Caco-2 (cell line): ENCODE measurements around the gene DDX42. TPM values are rescaled to one million over a fixed set of nuclear protein-coding genes. Genes with fewer than 3 reads are reported as not detected.

Experiments
- BruUV-seq: library from RNA; stranded (reverse); fragments of 400-500 nt; replicated peaks from 2 replicates; lab custom pipeline; 2021; lab: Mats Ljungman, UMichigan
- CTCF ChIA-PET: fragments of 300-600 bp; sonication (Branson Sonifier 250); formaldehyde crosslinking; loops from one replicate; lab custom pipeline; 2022; ENCODE audit warnings: antibody characterized with exemption; lab: Charles Lee
- POLR2A ChIA-PET: fragments of 300-600 bp; sonication (Branson Sonifier 250); formaldehyde crosslinking; loops from one replicate; lab custom pipeline; 2022; ENCODE audit warnings: antibody characterized with exemption; lab: Charles Lee
- DNase-seq, 2 experiments: peaks; one replicate each; pipeline versions ENCODE4 v3.0.0 to v3.0.0-alpha.2; 2020 to 2022
- H3K27me3 ChIP-seq: replicated peaks from 2 replicates; pipeline ENCODE4 v1.6.0; 2011; ENCODE audit warnings: low read length; ENCODE audit not compliant: control insufficient read depth, insufficient read depth
- H3K36me3 ChIP-seq: 2 replicates; pipeline ENCODE4 v1.5.1; 2011; ENCODE audit warnings: low read length; ENCODE audit not compliant: control insufficient read depth, insufficient read depth
- H3K4me1 ChIP-seq: fragments of 250-450 bp; sonication (Bioruptor Pico); 2 replicates; pipeline ENCODE4 v1.5.1; 2020; ENCODE audit warnings: mild to moderate bottlenecking
- H3K4me3 ChIP-seq: 2 replicates; pipeline ENCODE4 v1.5.1; 2011; ENCODE audit warnings: low read depth, mild to moderate bottlenecking, control low read depth, low read length
- H3K9me3 ChIP-seq: fragments of 250-450 bp; sonication (Bioruptor Pico); 2 replicates; pipeline ENCODE4 v1.5.1; 2020; ENCODE audit warnings: mild to moderate bottlenecking, moderate library complexity
- H3K27ac Mint-ChIP-seq: one replicate; pipeline ENCODE4 v1.8.0; 2022; ENCODE audit warnings: mixed read lengths; ENCODE audit not compliant: unreplicated experiment
- H3K27me3 Mint-ChIP-seq: one replicate; pipeline ENCODE4 v1.8.0; 2022; ENCODE audit warnings: mixed read lengths; ENCODE audit not compliant: insufficient read depth, unreplicated experiment
- H3K36me3 Mint-ChIP-seq: one replicate; pipeline ENCODE4 v1.8.0; 2022; ENCODE audit warnings: mild to moderate bottlenecking, mixed read lengths; ENCODE audit not compliant: insufficient read depth, unreplicated experiment
- H3K4me1 Mint-ChIP-seq: one replicate; pipeline ENCODE4 v1.8.0; 2022; ENCODE audit warnings: low read depth, mixed read lengths; ENCODE audit not compliant: unreplicated experiment
- H3K4me3 Mint-ChIP-seq: one replicate; pipeline ENCODE4 v1.8.0; 2022; ENCODE audit warnings: mild to moderate bottlenecking, moderate library complexity, mixed read lengths; ENCODE audit not compliant: unreplicated experiment
- H3K9me3 Mint-ChIP-seq: one replicate; pipeline ENCODE4 v1.8.0; 2022; ENCODE audit warnings: mixed read lengths; ENCODE audit not compliant: unreplicated experiment
- CTCF ChIP-seq, 2 experiments: fragments of 200-600 bp in 1 of 2; IDR thresholded peaks; 1 replicate in 1 of 2; 2 replicates in 1 of 2; pipeline versions ENCODE4 v1.5.1 to v1.8.0; 2011 to 2022; ENCODE audit warnings: antibody characterized with exemption in 1 of 2, control low read depth in 1 of 2, inconsistent platforms in 1 of 2, low read depth in 1 of 2, low read length in 1 of 2, mild to moderate bottlenecking in 1 of 2, moderate library complexity in 1 of 2; ENCODE audit not compliant: insufficient read depth in 1 of 2, severe bottlenecking in 1 of 2, unreplicated experiment in 1 of 2
- intact Hi-C: fragments of 100-400 bp; cut with micrococcal nuclease; formaldehyde crosslinking; loops from one replicate; pipeline ENCODE4 v1.10.0; 2022; ENCODE audit not compliant: unreplicated experiment
- total RNA-seq: library from RNA; stranded (reverse); gene quantifications from 2 replicates; pipeline ENCODE4 v1.2.3, GENCODE V29; 2022

Gene DDX42
- total RNA-seq, 1 experiment from 2014 or later: 183 TPM

- H3K9me3 Mint-ChIP-seq: no peaks in the 10 kb centered on the region
- ChIA-PET CTCF (interaction anchor here (0.6 to 0.9 kb wide), 3 partner anchors 11 to 1215 kb away, joined by 3 to 4 read pairs (median 3); no protein-coding TSS in a partner anchor), POLR2A (no interaction called here)
- Histone ChIP-seq H3K4me1 (peaks cover 16% of the 10 kb centered on the region; the same call in 1 of the 2 replicates), H3K9me3 (no peaks in the 10 kb centered on the region), H3K36me3 (peaks cover 12% of the 10 kb centered on the region), H3K27me3 (no peaks in the 10 kb centered on the region), H3K4me3 (no peak overlapping the region)
- H3K4me3 Mint-ChIP-seq: no peak overlapping the region
- TF ChIP-seq CTCF (IDR thresholded peaks at IDR 0.05; ENCODE audit: insufficient read depth in 1 of 2, low read depth in 1 of 2, low read length in 1 of 2, severe bottlenecking in 1 of 2, unreplicated experiment in 1 of 2): no peak
- peaks cover 17% of the 10 kb centered on the region for H3K4me1 Mint-ChIP-seq
- peaks cover 97% of the 10 kb centered on the region for H3K36me3 Mint-ChIP-seq
- no TSS peak for BruUV-seq
- peak overlapping the region; percentile 15 for H3K27ac Mint-ChIP-seq
- intact Hi-C loops: no loop called here
- no peaks in the 10 kb centered on the region for H3K27me3 Mint-ChIP-seq
- DNase-seq: peak in 1 of 2 experiments; percentile 32
Measured at GRCh38 chr17:63830278-63830677, 56.3 kb downstream of the DDX42 start.

GRCh38 chr17:63830904-63831491, 57.0 kb downstream of the DDX42 start:
- intact Hi-C loops: no loop called here
- CTCF ChIA-PET: interaction anchor here (0.6 kb wide), 2 partner anchors 50 to 1215 kb away, joined by 3 read pairs; no protein-coding TSS in a partner anchor
- no peaks in the 10 kb centered on the region for H3K9me3 Mint-ChIP-seq
- H3K4me3 Mint-ChIP-seq: no peak overlapping the region
- peaks cover 17% of the 10 kb centered on the region for H3K4me1 Mint-ChIP-seq
- no peak overlapping the region for H3K4me3 ChIP-seq
- TSS peak; percentile 36 for BruUV-seq
- peak overlapping the region; percentile 15 for H3K27ac Mint-ChIP-seq
- no peak for DNase-seq
- no peaks in the 10 kb centered on the region for H3K9me3 ChIP-seq
- H3K27me3 Mint-ChIP-seq: no peaks in the 10 kb centered on the region
- peaks cover 97% of the 10 kb centered on the region for H3K36me3 Mint-ChIP-seq
- POLR2A ChIA-PET: interaction anchor here (0.6 kb wide), 1 partner anchor 21 kb away, joined by 5 read pairs; no protein-coding TSS in a partner anchor
- no peak for TF ChIP-seq CTCF (IDR thresholded peaks at IDR 0.05; ENCODE audit: insufficient read depth in 1 of 2, low read depth in 1 of 2, low read length in 1 of 2, severe bottlenecking in 1 of 2, unreplicated experiment in 1 of 2)
- peaks cover 10% of the 10 kb centered on the region; the same call in 1 of the 2 replicates for H3K4me1 ChIP-seq
- no peaks in the 10 kb centered on the region for H3K27me3 ChIP-seq
- peaks cover 12% of the 10 kb centered on the region for H3K36me3 ChIP-seq

GRCh38 chr17:63831505-63831904, 57.5 kb downstream of the DDX42 start:
- peaks cover 97% of the 10 kb centered on the region for H3K36me3 Mint-ChIP-seq
- ChIA-PET POLR2A (no interaction called here), CTCF (no interaction called here)
- no peak for TF ChIP-seq CTCF (IDR thresholded peaks at IDR 0.05; ENCODE audit: insufficient read depth in 1 of 2, low read depth in 1 of 2, low read length in 1 of 2, severe bottlenecking in 1 of 2, unreplicated experiment in 1 of 2)
- Histone ChIP-seq H3K36me3 (peaks cover 12% of the 10 kb centered on the region), H3K4me1 (0 out of 2 replicates have a peak, but pooled peaks cover 8% of the 10 kb centered on the region), H3K4me3 (no peak overlapping the region), H3K9me3 (no peaks in the 10 kb centered on the region), H3K27me3 (no peaks in the 10 kb centered on the region)
- no peaks in the 10 kb centered on the region for H3K27me3 Mint-ChIP-seq
- H3K9me3 Mint-ChIP-seq: no peaks in the 10 kb centered on the region
- no peak overlapping the region for H3K27ac Mint-ChIP-seq
- no TSS peak for BruUV-seq
- no peak for DNase-seq
- peaks cover 17% of the 10 kb centered on the region for H3K4me1 Mint-ChIP-seq
- no peak overlapping the region for H3K4me3 Mint-ChIP-seq
- intact Hi-C loops: no loop called here
